HepG2 (cell line): ENCODE results near the gene XCL2. TPM values are rescaled to one million over a fixed set of nuclear protein-coding genes. Genes with fewer than 3 reads are reported as not detected.

Experiments
- BCL6 ChIP-seq: IDR thresholded peaks from 2 replicates; pipeline ENCODE4 v1.6.1; 2016; ENCODE audit warnings: missing genetic modification reagents, missing compliant biosample characterization
- CEBPZ ChIP-seq: IDR thresholded peaks from 2 replicates; pipeline ENCODE4 v1.6.1; 2012; ENCODE audit warnings: low read length, improper control_type of control experiment
- ELF3 ChIP-seq: IDR thresholded peaks from 2 replicates; pipeline ENCODE4 v1.6.1; 2016; ENCODE audit warnings: missing genetic modification reagents, missing compliant biosample characterization
- FOXA1 ChIP-seq, 2 experiments: fragments of 450-650 bp in 1 of 2; sonication (generic) in 1 of 2; formaldehyde crosslinking in 1 of 2; IDR thresholded peaks; 2 replicates each; pipeline versions ENCODE4 v1.4.0 to v1.6.1; 2016 to 2020; ENCODE audit warnings: missing genetic modification reagents in 1 of 2
- FOXP4 ChIP-seq: sonication (generic); formaldehyde crosslinking; IDR thresholded peaks from 2 replicates; pipeline ENCODE4 v1.4.0; 2020; ENCODE audit warnings: missing genetic modification reagents
- HHEX ChIP-seq: IDR thresholded peaks from 2 replicates; pipeline ENCODE4 v1.6.1; 2016; ENCODE audit warnings: control low read depth
- HMG20B ChIP-seq: conservative IDR thresholded peaks from 2 replicates; pipeline ENCODE4 v1.6.1; 2016; ENCODE audit warnings: missing genetic modification reagents, missing compliant biosample characterization
- HNF4A ChIP-seq: sonication (generic); formaldehyde crosslinking; IDR thresholded peaks from 2 replicates; pipeline ENCODE4 v1.4.0; 2020; ENCODE audit warnings: missing genetic modification reagents
- KLF11 ChIP-seq: IDR thresholded peaks from 2 replicates; pipeline ENCODE4 v1.6.1; 2016; ENCODE audit warnings: missing compliant biosample characterization
- KLF16 ChIP-seq, 2 experiments: sonication (generic) in 1 of 2; formaldehyde crosslinking in 1 of 2; IDR thresholded peaks; 2 replicates each; pipeline versions ENCODE4 v1.6.1 to v1.8.0; 2016 to 2023; ENCODE audit warnings: missing genetic modification reagents in 2 of 2, missing compliant biosample characterization in 1 of 2
- MED13 ChIP-seq: sonication (generic); formaldehyde crosslinking; IDR thresholded peaks from 2 replicates; pipeline ENCODE4 v1.5.0; 2020; ENCODE audit warnings: missing genetic modification reagents
- MIXL1 ChIP-seq: IDR thresholded peaks from 2 replicates; pipeline ENCODE4 v1.6.1; 2016
- NCOA2 ChIP-seq: sonication (generic); formaldehyde crosslinking; IDR thresholded peaks from 2 replicates; pipeline ENCODE4 v1.8.0; 2022; ENCODE audit warnings: inconsistent platforms
- NR2F2 ChIP-seq: IDR thresholded peaks from 2 replicates; pipeline ENCODE4 v1.6.1; 2012; ENCODE audit warnings: low read depth, inconsistent platforms, borderline replicate concordance
- RBFOX2 ChIP-seq: fragments of 200-400 bp; formaldehyde crosslinking; IDR thresholded peaks from 2 replicates; pipeline ENCODE4 v1.6.1; 2017; ENCODE audit warnings: low read depth, mild to moderate bottlenecking, low read length
- ZFP36 ChIP-seq: fragments of 150-350 bp; IDR thresholded peaks from 2 replicates; pipeline ENCODE4 v1.6.1; 2018; ENCODE audit warnings: borderline replicate concordance, low read length, low read depth; ENCODE audit not compliant: partially characterized antibody
- ZNF441 ChIP-seq: sonication (generic); formaldehyde crosslinking; IDR thresholded peaks from 2 replicates; pipeline ENCODE4 v1.7.0; 2021; ENCODE audit warnings: missing genetic modification reagents, borderline replicate concordance
- ZNF562 ChIP-seq: sonication (generic); formaldehyde crosslinking; IDR thresholded peaks from 2 replicates; pipeline ENCODE4 v1.8.0; 2022; ENCODE audit warnings: missing genetic modification reagents, borderline replicate concordance
- ZNF589 ChIP-seq: sonication (generic); formaldehyde crosslinking; conservative IDR thresholded peaks from 2 replicates; pipeline ENCODE4 v1.8.0; 2022; ENCODE audit warnings: mild to moderate bottlenecking, moderate library complexity, missing genetic modification reagents
- polyA plus RNA-seq, 8 experiments: library from polyadenylated mRNA; depleted of rRNA in 3 of 8; stranded (reverse) in 7 of 8; unstranded in 1 of 8; fragments of >200 nt; fragmentation: Illumina TruSeq in 4 of 8; extraction: Trizol in 4 of 8; gene quantifications; 2 replicates each; pipeline versions ENCODE4 v1.2.1 to v1.2.3, GENCODE V29; 2011 to 2016; ENCODE audit warnings: low read depth in 4 of 8, missing spikeins in 1 of 8, mixed read lengths in 1 of 8; ENCODE audit not compliant: insufficient read depth in 1 of 8
- total RNA-seq, 5 experiments: library from RNA; depleted of rRNA; stranded (reverse); fragments of >200 nt; fragmentation: Illumina TruSeq; extraction: Trizol; gene quantifications; 2 replicates each; pipeline ENCODE4 v1.2.3, GENCODE V29; 2016; ENCODE audit warnings: low read depth in 1 of 5
- TF ChIP-seq, protein P1 (sequence below): sonication (generic); formaldehyde crosslinking; IDR thresholded peaks from 2 replicates; pipeline ENCODE4 v1.4.0; 2020; ENCODE audit warnings: missing genetic modification reagents
- TF ChIP-seq, protein P2 (sequence below): IDR thresholded peaks from 2 replicates; pipeline ENCODE4 v1.6.1; 2016; ENCODE audit warnings: low read depth, missing genetic modification reagents, missing compliant biosample characterization

XCL2 gene
- total and polyA plus RNA-seq, 2 of the 13 experiments (the other 11 are each of a cell fraction or from before 2014, with no cell fraction given), result 0.50 TPM; not detected in 1

GRCh38 chr1:168551688-168552087 lies 7.9 kb upstream of the XCL2 start (continued):
- TF ChIP-seq FOXA1 (IDR thresholded peaks at IDR 0.05), result peak; percentile 54
- peak; percentile 81 for TF ChIP-seq FOXA1 (CRISPR knock-in tag; IDR thresholded peaks at IDR 0.05)
- TF ChIP-seq ELF3 (CRISPR knock-in tag), result peak; percentile 27; the same call in 1 of the 2 replicates
- TF ChIP-seq ZFP36, result no peak
- TF ChIP-seq HNF4A (CRISPR knock-in tag), result peak; percentile 33; the same call in 1 of the 2 replicates
- TF ChIP-seq MIXL1 (CRISPR knock-in tag), result peak; percentile 75
- no peak for TF ChIP-seq HMG20B (CRISPR knock-in tag)
- no peak for TF ChIP-seq RBFOX2
- no peak for TF ChIP-seq KLF11 (CRISPR knock-in tag)
- TF ChIP-seq, protein P1, sequence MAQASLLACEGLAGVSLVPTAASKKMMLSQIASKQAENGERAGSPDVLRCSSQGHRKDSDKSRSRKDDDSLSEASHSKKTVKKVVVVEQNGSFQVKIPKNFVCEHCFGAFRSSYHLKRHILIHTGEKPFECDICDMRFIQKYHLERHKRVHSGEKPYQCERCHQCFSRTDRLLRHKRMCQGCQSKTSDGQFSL, result no peak
- TF ChIP-seq, protein P2, sequence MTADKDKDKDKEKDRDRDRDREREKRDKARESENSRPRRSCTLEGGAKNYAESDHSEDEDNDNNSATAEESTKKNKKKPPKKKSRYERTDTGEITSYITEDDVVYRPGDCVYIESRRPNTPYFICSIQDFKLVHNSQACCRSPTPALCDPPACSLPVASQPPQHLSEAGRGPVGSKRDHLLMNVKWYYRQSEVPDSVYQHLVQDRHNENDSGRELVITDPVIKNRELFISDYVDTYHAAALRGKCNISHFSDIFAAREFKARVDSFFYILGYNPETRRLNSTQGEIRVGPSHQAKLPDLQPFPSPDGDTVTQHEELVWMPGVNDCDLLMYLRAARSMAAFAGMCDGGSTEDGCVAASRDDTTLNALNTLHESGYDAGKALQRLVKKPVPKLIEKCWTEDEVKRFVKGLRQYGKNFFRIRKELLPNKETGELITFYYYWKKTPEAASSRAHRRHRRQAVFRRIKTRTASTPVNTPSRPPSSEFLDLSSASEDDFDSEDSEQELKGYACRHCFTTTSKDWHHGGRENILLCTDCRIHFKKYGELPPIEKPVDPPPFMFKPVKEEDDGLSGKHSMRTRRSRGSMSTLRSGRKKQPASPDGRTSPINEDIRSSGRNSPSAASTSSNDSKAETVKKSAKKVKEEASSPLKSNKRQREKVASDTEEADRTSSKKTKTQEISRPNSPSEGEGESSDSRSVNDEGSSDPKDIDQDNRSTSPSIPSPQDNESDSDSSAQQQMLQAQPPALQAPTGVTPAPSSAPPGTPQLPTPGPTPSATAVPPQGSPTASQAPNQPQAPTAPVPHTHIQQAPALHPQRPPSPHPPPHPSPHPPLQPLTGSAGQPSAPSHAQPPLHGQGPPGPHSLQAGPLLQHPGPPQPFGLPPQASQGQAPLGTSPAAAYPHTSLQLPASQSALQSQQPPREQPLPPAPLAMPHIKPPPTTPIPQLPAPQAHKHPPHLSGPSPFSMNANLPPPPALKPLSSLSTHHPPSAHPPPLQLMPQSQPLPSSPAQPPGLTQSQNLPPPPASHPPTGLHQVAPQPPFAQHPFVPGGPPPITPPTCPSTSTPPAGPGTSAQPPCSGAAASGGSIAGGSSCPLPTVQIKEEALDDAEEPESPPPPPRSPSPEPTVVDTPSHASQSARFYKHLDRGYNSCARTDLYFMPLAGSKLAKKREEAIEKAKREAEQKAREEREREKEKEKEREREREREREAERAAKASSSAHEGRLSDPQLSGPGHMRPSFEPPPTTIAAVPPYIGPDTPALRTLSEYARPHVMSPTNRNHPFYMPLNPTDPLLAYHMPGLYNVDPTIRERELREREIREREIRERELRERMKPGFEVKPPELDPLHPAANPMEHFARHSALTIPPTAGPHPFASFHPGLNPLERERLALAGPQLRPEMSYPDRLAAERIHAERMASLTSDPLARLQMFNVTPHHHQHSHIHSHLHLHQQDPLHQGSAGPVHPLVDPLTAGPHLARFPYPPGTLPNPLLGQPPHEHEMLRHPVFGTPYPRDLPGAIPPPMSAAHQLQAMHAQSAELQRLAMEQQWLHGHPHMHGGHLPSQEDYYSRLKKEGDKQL (CRISPR knock-in tag), result peak; percentile 67; the same call in 1 of the 2 replicates
- TF ChIP-seq ZNF441 (CRISPR knock-in tag), result no peak
- peak; percentile 96 for TF ChIP-seq NCOA2 (CRISPR knock-in tag)
- TF ChIP-seq FOXP4, result peak; percentile 92
- TF ChIP-seq BCL6, result peak; percentile 97
- 0 out of 2 replicates have a peak, but pooled peaks have one; percentile 35 for TF ChIP-seq HHEX (CRISPR knock-in tag)
- peak in 1 of 2 experiments; percentile 52; a peak in 1 of 4 replicates for TF ChIP-seq KLF16 (CRISPR knock-in tag; IDR thresholded peaks at IDR 0.05)
- TF ChIP-seq CEBPZ, result no peak
- TF ChIP-seq ZNF562 (CRISPR knock-in tag), result no peak
- 0 out of 2 replicates have a peak, but pooled peaks have one; percentile 32 for TF ChIP-seq NR2F2
- no peak for TF ChIP-seq ZNF589 (CRISPR knock-in tag)
- TF ChIP-seq MED13 (CRISPR knock-in tag), result no peak
